HG03460 (cell line): Measurements from ENCODE around the gene WFIKKN2.
"Not testable (repeated sequence)": the region's sequence is repeated elsewhere in the genome, so short reads cannot be mapped to it uniquely, and the experiment has no call there.

Experiments used
- ATAC-seq: cut with Tn5 transposase; IDR thresholded peaks from one replicate; pipeline ENCODE4 v1.9.1; 2021; ENCODE audit not compliant: unreplicated experiment

The WFIKKN2 gene, protein sequence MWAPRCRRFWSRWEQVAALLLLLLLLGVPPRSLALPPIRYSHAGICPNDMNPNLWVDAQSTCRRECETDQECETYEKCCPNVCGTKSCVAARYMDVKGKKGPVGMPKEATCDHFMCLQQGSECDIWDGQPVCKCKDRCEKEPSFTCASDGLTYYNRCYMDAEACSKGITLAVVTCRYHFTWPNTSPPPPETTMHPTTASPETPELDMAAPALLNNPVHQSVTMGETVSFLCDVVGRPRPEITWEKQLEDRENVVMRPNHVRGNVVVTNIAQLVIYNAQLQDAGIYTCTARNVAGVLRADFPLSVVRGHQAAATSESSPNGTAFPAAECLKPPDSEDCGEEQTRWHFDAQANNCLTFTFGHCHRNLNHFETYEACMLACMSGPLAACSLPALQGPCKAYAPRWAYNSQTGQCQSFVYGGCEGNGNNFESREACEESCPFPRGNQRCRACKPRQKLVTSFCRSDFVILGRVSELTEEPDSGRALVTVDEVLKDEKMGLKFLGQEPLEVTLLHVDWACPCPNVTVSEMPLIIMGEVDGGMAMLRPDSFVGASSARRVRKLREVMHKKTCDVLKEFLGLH

GRCh38 chr17:50835301-50836234, at the start of gene WFIKKN2:
TSS of gene WFIKKN2 (plus strand) at chr17:50835586. CDS start at chr17:50835938, 352 bp downstream.
- ATAC-seq: no peak

DNA sequence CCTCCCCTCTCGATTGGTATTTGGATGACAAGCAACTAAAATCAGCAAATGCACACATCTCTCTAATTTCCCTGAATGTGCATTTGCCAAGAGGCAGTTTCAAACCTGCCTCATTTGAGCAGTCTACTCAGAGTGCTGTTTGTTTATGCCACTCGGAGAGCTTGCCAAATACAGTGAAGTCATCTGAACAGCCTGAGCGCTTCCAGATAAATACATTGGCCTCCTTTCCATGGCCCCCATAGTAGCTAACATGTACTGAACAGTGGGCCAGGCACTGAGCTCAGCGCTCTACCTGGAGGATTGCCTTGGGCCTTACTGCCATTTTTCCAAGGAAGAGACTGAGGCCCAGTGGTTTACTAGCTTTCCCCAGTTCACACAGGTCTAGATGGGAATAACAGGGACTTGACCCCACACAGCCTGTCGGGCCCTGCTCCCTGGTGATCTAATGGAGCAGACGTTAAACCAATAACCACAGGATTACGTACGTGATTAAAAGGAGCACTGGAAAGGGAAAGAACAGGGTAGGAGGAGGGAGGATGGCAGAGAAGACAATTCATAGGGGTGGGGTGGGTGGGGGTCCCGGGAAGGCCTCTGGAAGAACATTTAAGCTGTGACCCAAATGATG, 49.3 kb upstream of the WFIKKN2 start:
- ATAC-seq: no peak

DNA sequence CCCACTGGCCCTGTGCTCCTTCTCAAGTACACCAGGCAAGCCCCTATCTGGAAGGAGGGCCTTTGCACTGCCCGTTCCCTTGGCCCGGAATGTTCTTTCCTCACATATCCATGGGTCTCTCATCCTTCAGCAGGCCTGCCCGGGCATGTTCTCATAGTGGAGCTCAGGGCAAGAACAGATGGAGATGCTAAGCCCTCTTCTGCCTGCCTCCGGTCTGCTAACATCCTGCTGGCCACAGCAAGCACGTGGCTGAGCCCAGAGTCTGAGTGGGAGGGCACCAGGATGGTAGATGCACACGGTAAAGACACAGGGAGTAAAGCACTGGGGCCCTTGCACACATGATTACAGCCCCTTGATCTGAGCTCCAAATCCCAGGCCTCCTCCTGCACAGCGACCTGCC, 48.3 kb upstream of the WFIKKN2 start:
- ATAC-seq: no peak

GRCh38 chr17:50790618-50791017, 44.8 kb upstream of the WFIKKN2 start:
- ATAC-seq: no peak

DNA sequence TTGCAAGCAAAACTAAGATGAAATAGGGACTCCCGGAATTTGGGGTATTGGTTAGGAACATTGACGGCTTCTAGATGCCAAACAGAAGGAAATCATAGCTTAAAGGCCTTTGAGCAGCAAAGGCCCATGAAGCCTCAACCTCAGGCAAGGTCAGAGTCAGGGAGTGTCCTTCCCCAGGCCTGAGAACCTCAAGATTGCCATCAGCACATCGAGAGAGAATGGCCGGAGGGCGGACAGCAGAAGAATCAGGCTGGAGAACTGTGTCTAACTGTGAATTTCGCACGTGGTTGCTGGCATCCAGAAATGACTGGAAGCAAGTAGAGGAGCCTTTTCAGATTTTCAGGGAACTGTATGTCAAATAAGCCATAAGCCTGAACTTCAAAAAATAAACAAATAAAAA, 43.3 kb upstream of the WFIKKN2 start:
- ATAC-seq: no peak

DNA sequence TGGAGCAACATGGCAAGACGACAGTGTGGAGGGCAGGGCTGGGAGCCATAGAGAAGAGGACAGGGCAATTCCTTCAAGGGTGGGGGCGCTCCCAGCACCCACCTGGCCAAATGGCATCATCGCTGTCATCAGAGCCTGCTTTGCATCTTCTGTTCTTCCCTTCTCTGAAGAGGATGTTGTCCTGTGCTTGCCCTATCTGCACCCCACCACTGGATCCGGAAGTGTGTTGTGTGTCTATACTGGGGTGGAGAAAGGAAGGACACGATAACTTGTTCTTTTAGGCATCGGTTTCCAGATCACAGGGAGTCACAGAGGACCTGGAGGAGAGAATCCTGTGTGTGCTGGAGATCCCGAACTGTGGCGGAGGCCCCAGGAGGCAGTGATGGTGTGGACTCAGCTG, 42.4 kb upstream of the WFIKKN2 start:
- no peak for ATAC-seq

DNA sequence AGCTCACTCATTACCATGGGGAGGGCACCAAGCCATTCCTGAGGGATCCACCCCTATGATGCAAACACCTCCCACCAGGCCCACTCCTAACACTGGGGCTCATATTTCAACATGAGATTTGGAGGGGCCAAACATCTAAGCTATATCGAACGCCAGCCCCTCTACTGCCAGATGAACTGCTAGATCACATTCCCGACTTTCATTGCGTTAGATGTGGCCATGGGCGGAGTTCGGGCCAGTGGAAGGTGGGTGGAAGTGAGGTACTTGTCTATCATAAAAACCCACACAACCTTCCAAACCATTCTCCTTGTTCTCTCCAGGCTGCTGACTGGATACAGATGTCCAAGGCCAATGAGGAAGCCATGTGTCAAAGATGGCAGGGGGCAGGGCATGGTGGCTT, 41.0 kb upstream of the WFIKKN2 start:
- ATAC-seq: no peak

- ATAC-seq: no peak
These were observed 38.1 kb upstream of the WFIKKN2 start for GRCh38 chr17:50797135-50797810.

DNA sequence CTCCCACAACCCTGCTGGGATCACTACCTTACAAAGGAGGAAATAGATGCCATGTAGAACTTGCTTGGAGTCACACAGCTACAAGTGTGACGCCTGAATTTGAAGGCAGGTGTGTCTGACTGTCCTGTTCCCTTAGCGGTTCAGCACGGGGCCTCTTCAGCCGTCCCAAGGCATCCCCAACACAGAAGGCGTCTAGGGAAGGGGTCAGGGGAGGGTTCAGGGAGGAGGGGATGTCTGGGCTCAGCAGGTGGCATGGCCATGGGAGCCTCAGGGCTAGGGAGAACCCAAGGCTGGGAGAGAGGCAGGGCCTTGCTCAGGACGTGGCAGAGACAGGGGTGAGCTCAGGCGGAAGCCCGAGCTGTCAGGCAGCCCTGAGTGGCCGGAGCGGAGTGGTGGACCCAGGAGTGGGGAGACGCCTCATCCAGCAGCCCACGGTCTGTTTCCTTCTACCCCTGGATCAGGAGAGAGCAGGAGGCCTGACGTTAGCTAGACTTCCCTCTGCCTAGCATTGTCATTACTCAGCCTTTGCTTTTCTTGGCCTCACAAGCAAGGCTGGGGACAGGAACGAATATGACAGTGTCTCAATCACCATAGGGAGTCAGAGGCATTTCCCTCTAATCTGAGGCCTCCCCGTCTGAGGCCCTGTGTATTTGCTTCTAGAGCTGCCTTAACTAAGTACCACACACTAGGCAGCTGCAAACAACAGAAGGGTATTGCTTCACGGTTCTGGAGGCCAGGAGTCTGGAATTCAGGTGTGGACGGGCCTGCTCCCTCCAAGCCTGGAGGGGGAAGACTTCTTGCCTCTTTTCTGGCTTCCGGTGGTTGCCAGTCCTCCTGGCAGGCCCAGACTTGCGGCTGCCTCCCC, 36.7 kb upstream of the WFIKKN2 start:
- no peak for ATAC-seq

DNA sequence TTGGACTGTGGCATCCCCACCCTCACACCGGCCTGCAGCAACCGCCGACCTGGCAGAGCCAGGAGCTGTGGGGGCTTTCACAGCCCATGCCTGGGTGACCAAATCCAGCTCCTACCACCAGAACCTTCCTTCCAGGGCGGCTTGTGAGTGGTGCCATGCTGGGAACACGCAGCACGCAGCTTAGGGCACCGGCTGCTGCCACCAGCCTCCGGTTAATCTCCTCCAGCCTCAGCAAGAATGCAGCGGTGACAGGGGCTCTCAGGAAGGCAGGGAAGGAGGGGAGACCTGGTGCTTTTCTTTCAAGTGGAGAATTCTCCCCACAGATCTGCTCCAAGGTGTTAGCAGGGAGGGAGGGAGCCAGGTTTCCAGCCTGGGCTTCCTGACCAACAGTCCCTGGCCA, 35.8 kb upstream of the WFIKKN2 start:
- ATAC-seq: no peak

- ATAC-seq: no peak
These were observed 35.1 kb upstream of the WFIKKN2 start for GRCh38 chr17:50800196-50800700.

DNA sequence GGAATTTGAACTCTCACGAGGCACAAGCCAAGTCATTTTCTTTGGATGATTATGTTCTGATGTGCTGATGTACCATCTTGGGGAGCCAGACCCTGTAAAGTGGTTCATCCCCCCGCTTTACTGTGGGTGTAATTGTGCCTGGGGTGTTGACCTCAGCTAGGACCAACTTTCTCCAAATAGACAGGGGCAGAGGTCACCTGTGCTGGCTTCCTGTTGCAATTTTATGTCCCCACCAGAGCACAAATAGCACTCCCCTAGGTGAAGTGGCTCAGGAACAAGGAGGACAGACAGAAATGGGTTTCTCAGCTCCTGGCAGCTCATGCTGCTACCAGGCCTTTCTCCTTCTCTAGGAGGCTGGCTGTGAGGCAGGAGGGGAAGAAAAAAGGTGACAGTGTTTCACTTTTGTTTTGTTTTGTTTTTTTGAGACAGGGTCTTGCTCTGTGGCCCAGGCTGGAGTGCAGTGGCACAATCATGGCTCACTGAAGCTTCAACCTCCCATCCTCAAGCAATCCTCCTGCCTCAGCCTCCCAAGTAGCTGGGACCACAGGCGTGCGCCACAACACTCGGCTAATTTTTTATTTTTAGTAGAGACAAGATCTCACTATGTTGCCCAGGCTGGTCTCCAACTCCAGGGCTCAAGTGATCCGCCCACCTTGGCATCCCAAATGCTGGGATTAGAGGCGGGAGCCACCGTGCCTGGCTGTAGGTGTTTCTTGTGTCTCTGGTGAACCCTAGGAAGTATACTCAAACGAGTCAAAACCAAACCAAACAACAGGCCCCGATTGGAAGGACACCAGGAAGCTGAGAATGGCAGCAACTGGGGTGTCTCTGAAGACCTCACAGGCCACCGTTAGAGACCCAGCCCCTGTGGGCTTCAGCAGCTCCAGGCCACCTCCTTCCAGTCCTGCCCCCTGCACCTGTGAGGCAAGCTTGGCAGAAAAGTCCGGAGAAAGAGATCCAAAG, 32.5 kb upstream of the WFIKKN2 start:
- ATAC-seq: no peak

- ATAC-seq: no peak
These were observed 31.7 kb upstream of the WFIKKN2 start for GRCh38 chr17:50803676-50804075.

GRCh38 chr17:50804749-50805475, 30.5 kb upstream of the WFIKKN2 start:
- ATAC-seq: not testable (repeated sequence)

DNA sequence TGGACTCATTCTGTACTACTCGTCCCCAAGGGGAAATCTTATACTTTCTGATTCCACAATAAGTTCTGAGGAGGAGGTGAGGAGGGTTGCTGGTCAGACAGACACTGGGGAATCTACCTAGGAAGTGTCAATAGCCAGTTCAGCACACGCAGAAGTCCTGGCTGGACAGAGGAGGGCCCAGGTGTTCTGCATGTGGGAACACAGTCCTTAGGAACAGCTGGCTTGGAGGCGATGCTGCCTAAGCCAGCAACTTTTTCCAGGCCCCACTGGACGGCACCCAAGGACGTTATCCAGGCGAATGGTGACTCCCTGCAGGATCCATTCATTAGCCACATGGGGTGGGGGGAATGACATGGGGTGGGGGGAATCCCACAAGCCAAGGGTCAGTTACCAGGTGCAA, 29.9 kb upstream of the WFIKKN2 start:
- no peak for ATAC-seq

DNA sequence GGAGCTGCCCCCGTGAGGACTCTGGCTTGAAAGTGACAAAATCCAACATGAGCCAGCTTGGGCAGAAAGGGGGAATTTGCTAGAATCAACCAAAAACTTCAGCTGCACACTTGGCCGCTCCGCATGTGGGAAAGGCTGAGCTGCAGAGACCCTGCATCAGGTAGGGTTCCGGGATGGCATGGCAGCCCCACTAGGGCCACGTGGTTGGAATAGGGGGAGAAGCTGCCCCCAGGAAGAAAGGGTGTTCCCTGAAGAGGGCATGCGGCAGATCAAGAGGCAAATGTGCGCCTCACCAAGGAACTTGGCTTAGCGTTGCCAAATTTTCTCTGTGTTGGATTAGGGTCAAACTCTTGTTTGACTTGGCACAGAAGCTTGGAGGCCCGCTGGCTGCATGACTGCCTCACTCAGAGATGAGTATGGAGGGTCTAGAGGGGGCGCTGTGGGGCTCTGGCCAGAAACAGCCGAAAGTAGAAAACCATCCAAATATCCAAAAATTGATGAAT, 29.2 kb upstream of the WFIKKN2 start:
- ATAC-seq: no peak

- ATAC-seq: no peak
These were observed 28.4 kb upstream of the WFIKKN2 start for GRCh38 chr17:50807009-50807408.
